K562 (cell line): ENCODE results near the gene CAMK2D. TPM values are rescaled to one million over a fixed set of nuclear protein-coding genes. Genes with fewer than 3 reads are reported as not detected.

Experiments used
- ATAC-seq: fragments of 200-7000 bp; cut with Tn5 transposase; 3 replicates; pipeline ENCODE4 v1.9.1; 2020; ENCODE audit warnings: moderate library complexity
- BruUV-seq: library from RNA; stranded (reverse); fragments of 400-500 nt; replicated peaks from 2 replicates; lab custom pipeline; 2021; lab: Mats Ljungman, UMichigan
- CTCF ChIA-PET: fragments of 300-600 bp; formaldehyde crosslinking; extraction: SDS; loops from one replicate; lab custom pipeline; 2021; ENCODE audit warnings: low intra/inter-chr PET ratio; lab: Yijun Ruan, JAX
- POLR2A ChIA-PET: fragments of 300-600, 350-650 bp; sonication (Branson Sonifier 250); formaldehyde crosslinking; extraction: SDS; loops from one replicate; lab custom pipeline; 2021; ENCODE audit warnings: antibody characterized with exemption, inconsistent platforms; lab: Yijun Ruan, JAX
- DNase-seq, 4 experiments: peaks; one replicate each; pipeline versions ENCODE4 v3.0.0 to v3.0.0-alpha.2; 2011 to 2018; ENCODE audit warnings: low spot score in 3 of 4, mixed read lengths in 3 of 4; ENCODE audit errors: extremely low read depth in 1 of 4
- FAIRE-seq: peaks from 2 replicates; lab custom pipeline; 2011; peaks lifted over from hg19 to GRCh38; lab: Jason Lieb, UNC
- H2AFZ ChIP-seq: 2 replicates; pipeline ENCODE4 v1.6.0; 2011; ENCODE audit warnings: low read depth, low read length, control low read depth, inconsistent platforms
- H3K27ac ChIP-seq: fragments of 200-600 bp; 3 replicates; pipeline ENCODE4 v1.8.0; 2011; ENCODE audit warnings: low read depth, mild to moderate bottlenecking, control low read depth, inconsistent platforms, low read length, moderate library complexity, mixed read lengths; ENCODE audit errors: extremely low read depth
- H3K27me3 ChIP-seq, 2 experiments: fragments of 300-600 bp in 1 of 2; 2 replicates in 1 of 2; 3 replicates in 1 of 2; pipeline versions ENCODE4 v1.6.0 to v1.8.0; 2011; ENCODE audit warnings: inconsistent platforms in 2 of 2, low read length in 2 of 2, mild to moderate bottlenecking in 1 of 2, mixed read lengths in 1 of 2, moderate library complexity in 1 of 2; ENCODE audit not compliant: control insufficient read depth in 2 of 2, insufficient read depth in 2 of 2
- H3K36me3 ChIP-seq: fragments of 300-600 bp; 3 replicates; pipeline ENCODE4 v1.8.0; 2011; ENCODE audit warnings: mild to moderate bottlenecking, low read length, inconsistent platforms; ENCODE audit not compliant: control insufficient read depth, insufficient read depth
- H3K4me1 ChIP-seq, 2 experiments: fragments of 200-600 bp in 1 of 2; replicated peaks in 1 of 2; 2 replicates in 1 of 2; 3 replicates in 1 of 2; pipeline versions ENCODE4 v1.5.1 to v1.8.0; 2011; ENCODE audit warnings: inconsistent platforms in 2 of 2, low read length in 2 of 2, mild to moderate bottlenecking in 1 of 2, mixed read lengths in 1 of 2, moderate library complexity in 1 of 2; ENCODE audit not compliant: control insufficient read depth in 2 of 2, insufficient read depth in 2 of 2
- H3K4me2 ChIP-seq: 2 replicates; pipeline ENCODE4 v1.6.1; 2011; ENCODE audit warnings: low read length, control low read depth, inconsistent platforms, mixed read lengths; ENCODE audit not compliant: insufficient read depth
- H3K4me3 ChIP-seq: fragments of 200-600 bp; sonication (generic), shearing (Covaris generic); 2 replicates; pipeline ENCODE4 v1.5.1; 2016; ENCODE audit warnings: control low read depth, inconsistent platforms
- H3K79me2 ChIP-seq: fragments of 200-600 bp; 3 replicates; pipeline ENCODE4 v1.8.0; 2011; ENCODE audit warnings: low read length, inconsistent platforms; ENCODE audit not compliant: control insufficient read depth, insufficient read depth
- H3K9ac ChIP-seq, 2 experiments: 2 replicates each; pipeline versions ENCODE4 v1.6.0 to v1.6.1; 2011; ENCODE audit warnings: low read depth in 2 of 2, low read length in 2 of 2, control low read depth in 1 of 2, inconsistent platforms in 1 of 2, mild to moderate bottlenecking in 1 of 2, mixed read lengths in 1 of 2; ENCODE audit not compliant: insufficient read depth in 1 of 2
- H3K9me1 ChIP-seq: one replicate; pipeline ENCODE4 v1.6.0; 2011; ENCODE audit warnings: inconsistent platforms, mild to moderate bottlenecking, low read length, moderate library complexity; ENCODE audit not compliant: control insufficient read depth, insufficient read depth
- H3K9me3 ChIP-seq: replicated peaks from 2 replicates; pipeline ENCODE4 v1.5.1; 2011; ENCODE audit warnings: low read depth, low read length, inconsistent platforms; ENCODE audit not compliant: control insufficient read depth, insufficient read depth
- H4K20me1 ChIP-seq: replicated peaks from 2 replicates; pipeline ENCODE4 v1.6.1; 2011; ENCODE audit warnings: low read length, inconsistent platforms, mixed read lengths; ENCODE audit not compliant: control insufficient read depth, insufficient read depth
- ATF7 ChIP-seq: fragments of 450-650 bp; IDR thresholded peaks from 2 replicates; pipeline ENCODE4 v1.7.1; 2014; ENCODE audit warnings: mild to moderate bottlenecking, moderate library complexity
- BRF2 ChIP-seq: IDR thresholded peaks from 3 replicates; pipeline ENCODE4 v1.6.1; 2011; ENCODE audit warnings: borderline replicate concordance, mild to moderate bottlenecking; ENCODE audit not compliant: insufficient read length, insufficient read depth
- ELF4 ChIP-seq: fragments of 450-650 bp; formaldehyde crosslinking; IDR thresholded peaks from 2 replicates; pipeline ENCODE4 v1.4.0; 2022; ENCODE audit warnings: missing genetic modification characterization
- GTF2F1 ChIP-seq: IDR thresholded peaks from 2 replicates; pipeline ENCODE4 v1.6.1; 2011; ENCODE audit warnings: low read depth, low read length, improper control_type of control experiment
- KAT7 ChIP-seq: sonication (generic); formaldehyde crosslinking; IDR thresholded peaks from 2 replicates; pipeline ENCODE4 v1.8.0; 2022; ENCODE audit warnings: missing genetic modification reagents, mild to moderate bottlenecking, borderline replicate concordance
- NBN ChIP-seq: fragments of 450-650 bp; IDR thresholded peaks from 2 replicates; pipeline ENCODE4 v1.6.1; 2016; ENCODE audit warnings: low read depth, mild to moderate bottlenecking
- RBM15 ChIP-seq: fragments of 200-400 bp; formaldehyde crosslinking; IDR thresholded peaks from 2 replicates; pipeline ENCODE4 v1.6.1; 2018; ENCODE audit warnings: mild to moderate bottlenecking, low read length, moderate library complexity; ENCODE audit not compliant: insufficient read depth
- TFAM ChIP-seq: fragments of 250-450 bp; sonication (Bioruptor Pico); conservative IDR thresholded peaks from 2 replicates; pipeline ENCODE4 v1.5.0; 2021; ENCODE audit warnings: mild to moderate bottlenecking, moderate library complexity
- TRIM28 ChIP-seq: fragments of 450-650 bp; IDR thresholded peaks from 2 replicates; pipeline ENCODE4 v1.6.1; 2017
- VEZF1 ChIP-seq: fragments of 200-800 bp; sonication (Bioruptor generic); IDR thresholded peaks from 2 replicates; pipeline ENCODE4 v1.6.1; 2017; ENCODE audit warnings: missing genetic modification characterization, missing compliant biosample characterization
- ZBED1 ChIP-seq: IDR thresholded peaks from 2 replicates; pipeline ENCODE4 v1.6.1; 2014
- WGBS: fragments of 100-300 bp; shearing (Covaris generic); methylation state at CpG from one replicate; pipeline ENCODE4 v1.1.6; 2016; ENCODE audit warnings: low coverage, mixed read lengths; ENCODE audit not compliant: insufficient coverage; ENCODE audit errors: missing lambda C conversion rate; 5-methylcytosine and 5-hydroxymethylcytosine counted together
- in situ Hi-C: fragments of 300-500 bp; cut with MboI; formaldehyde crosslinking; loops from 4 replicates; pipeline ENCODE4 v1.15.0; 2018; ENCODE audit warnings: inconsistent platforms, mixed read lengths
- intact Hi-C: fragments of 100-400 bp; cut with micrococcal nuclease; formaldehyde crosslinking; loops from 2 replicates; pipeline ENCODE4 v1.14.2; 2022
- polyA plus RNA-seq, 8 experiments: library from polyadenylated mRNA; depleted of rRNA in 4 of 8; stranded (reverse) in 5 of 8; unstranded in 3 of 8; fragments of >200 nt; fragmentation: Nextera tagmentation in 2 of 8; fragmentation: Illumina TruSeq in 1 of 8; extraction: Ambion mirVana in 2 of 8; extraction: Trizol in 1 of 8; gene quantifications; 2 replicates each; pipeline versions ENCODE4 v1.2.1 to v1.2.3, GENCODE V29; 2011 to 2014; ENCODE audit warnings: inconsistent platforms in 1 of 8, missing spikeins in 1 of 8
- total RNA-seq, 7 experiments: library from RNA; depleted of rRNA in 6 of 7; stranded (reverse); fragments of >200 nt in 6 of 7; fragmentation: Illumina TruSeq in 2 of 7; extraction: Trizol in 2 of 7; gene quantifications; 2 replicates each; pipeline versions ENCODE4 v1.2.1 to v1.2.3, GENCODE V29; 2011 to 2021; ENCODE audit warnings: low replicate concordance in 1 of 7
- TF ChIP-seq, protein P1 (sequence below): fragments of 450-650 bp; formaldehyde crosslinking; IDR thresholded peaks from 2 replicates; pipeline ENCODE4 v1.4.0; 2020; ENCODE audit warnings: mild to moderate bottlenecking, moderate library complexity
- TF ChIP-seq, protein P2 (sequence below): fragments of 200-800 bp; sonication (Bioruptor generic); IDR thresholded peaks from 2 replicates; pipeline ENCODE4 v1.6.1; 2017; ENCODE audit warnings: missing genetic modification characterization, missing compliant biosample characterization
- TF ChIP-seq, protein P3 (sequence below), 2 experiments: fragments of 450-650 bp; IDR thresholded peaks; 2 replicates each; pipeline ENCODE4 v1.6.1; 2016

Gene CAMK2D
- total and polyA plus RNA-seq, 9 of the 15 experiments (the other 6 are each of a cell fraction or from before 2014, with no cell fraction given): 0.01 to 0.33 (median 0.04) TPM; not detected in 2

DNA sequence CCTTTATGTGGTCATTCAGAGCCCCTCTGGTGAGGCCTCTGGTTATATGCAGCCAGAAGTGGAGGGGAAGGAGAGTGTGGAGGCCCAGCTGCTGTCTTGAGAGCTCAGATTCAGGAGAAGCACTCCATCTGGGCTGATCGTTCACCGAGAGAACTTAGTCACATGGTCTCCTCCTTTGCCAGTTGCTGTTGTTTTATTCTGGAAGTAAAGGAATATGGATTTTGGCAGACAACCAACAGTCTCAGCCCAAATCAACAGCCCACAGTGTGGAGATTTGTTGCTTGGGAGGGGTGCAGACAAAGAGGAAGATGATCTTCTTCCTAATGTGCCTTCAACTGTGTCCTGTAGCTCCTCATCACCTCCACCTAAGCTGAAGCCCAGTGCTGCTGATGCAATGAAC, 356.7 kb downstream of the CAMK2D start:
- ChIA-PET POLR2A (no interaction called here), CTCF (no interaction called here)
- H3K79me2 ChIP-seq: no peaks in the 10 kb centered on the region
- intact Hi-C loops: no loop called here
- WGBS: 0% methylated on average over 2 of the region's 2 CpGs
- H3K27ac ChIP-seq: no peak overlapping the region
- H3K4me1 ChIP-seq: no peaks in the 10 kb centered on the region
- no peak for ATAC-seq
- FAIRE-seq: no peak
- no peaks in the 10 kb centered on the region for H4K20me1 ChIP-seq
- no peak for DNase-seq
- H3K4me3 ChIP-seq: no peak overlapping the region
- in situ Hi-C loops: loop anchor here (25.0 kb wide), 1 partner anchor 982 kb away; no protein-coding TSS in a partner anchor
- no peaks in the 10 kb centered on the region for H3K36me3 ChIP-seq
- no peak for TF ChIP-seq ATF7
- no peak for TF ChIP-seq GTF2F1
- no peak for TF ChIP-seq TRIM28
- TF ChIP-seq, protein P1, sequence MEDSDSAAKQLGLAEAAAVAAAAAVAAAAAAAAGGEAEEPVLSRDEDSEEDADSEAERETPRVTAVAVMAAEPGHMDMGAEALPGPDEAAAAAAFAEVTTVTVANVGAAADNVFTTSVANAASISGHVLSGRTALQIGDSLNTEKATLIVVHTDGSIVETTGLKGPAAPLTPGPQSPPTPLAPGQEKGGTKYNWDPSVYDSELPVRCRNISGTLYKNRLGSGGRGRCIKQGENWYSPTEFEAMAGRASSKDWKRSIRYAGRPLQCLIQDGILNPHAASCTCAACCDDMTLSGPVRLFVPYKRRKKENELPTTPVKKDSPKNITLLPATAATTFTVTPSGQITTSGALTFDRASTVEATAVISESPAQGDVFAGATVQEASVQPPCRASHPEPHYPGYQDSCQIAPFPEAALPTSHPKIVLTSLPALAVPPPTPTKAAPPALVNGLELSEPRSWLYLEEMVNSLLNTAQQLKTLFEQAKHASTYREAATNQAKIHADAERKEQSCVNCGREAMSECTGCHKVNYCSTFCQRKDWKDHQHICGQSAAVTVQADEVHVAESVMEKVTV (CRISPR knock-in tag): no peak
- TF ChIP-seq NBN: no peak
- TF ChIP-seq, protein P2, sequence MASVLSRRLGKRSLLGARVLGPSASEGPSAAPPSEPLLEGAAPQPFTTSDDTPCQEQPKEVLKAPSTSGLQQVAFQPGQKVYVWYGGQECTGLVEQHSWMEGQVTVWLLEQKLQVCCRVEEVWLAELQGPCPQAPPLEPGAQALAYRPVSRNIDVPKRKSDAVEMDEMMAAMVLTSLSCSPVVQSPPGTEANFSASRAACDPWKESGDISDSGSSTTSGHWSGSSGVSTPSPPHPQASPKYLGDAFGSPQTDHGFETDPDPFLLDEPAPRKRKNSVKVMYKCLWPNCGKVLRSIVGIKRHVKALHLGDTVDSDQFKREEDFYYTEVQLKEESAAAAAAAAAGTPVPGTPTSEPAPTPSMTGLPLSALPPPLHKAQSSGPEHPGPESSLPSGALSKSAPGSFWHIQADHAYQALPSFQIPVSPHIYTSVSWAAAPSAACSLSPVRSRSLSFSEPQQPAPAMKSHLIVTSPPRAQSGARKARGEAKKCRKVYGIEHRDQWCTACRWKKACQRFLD (CRISPR knock-in tag): no peak
- TF ChIP-seq, protein P3, sequence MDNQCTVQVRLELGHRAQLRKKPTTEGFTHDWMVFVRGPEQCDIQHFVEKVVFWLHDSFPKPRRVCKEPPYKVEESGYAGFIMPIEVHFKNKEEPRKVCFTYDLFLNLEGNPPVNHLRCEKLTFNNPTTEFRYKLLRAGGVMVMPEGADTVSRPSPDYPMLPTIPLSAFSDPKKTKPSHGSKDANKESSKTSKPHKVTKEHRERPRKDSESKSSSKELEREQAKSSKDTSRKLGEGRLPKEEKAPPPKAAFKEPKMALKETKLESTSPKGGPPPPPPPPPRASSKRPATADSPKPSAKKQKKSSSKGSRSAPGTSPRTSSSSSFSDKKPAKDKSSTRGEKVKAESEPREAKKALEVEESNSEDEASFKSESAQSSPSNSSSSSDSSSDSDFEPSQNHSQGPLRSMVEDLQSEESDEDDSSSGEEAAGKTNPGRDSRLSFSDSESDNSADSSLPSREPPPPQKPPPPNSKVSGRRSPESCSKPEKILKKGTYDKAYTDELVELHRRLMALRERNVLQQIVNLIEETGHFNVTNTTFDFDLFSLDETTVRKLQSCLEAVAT (IDR thresholded peaks at IDR 0.05): no peak
- TF ChIP-seq ZBED1: no peak
- TF ChIP-seq TFAM (CRISPR knock-in tag): no peak
- TF ChIP-seq ELF4 (CRISPR knock-in tag): no peak
- no peak for TF ChIP-seq RBM15
- no peak for TF ChIP-seq BRF2
- TF ChIP-seq VEZF1: no peak
- TF ChIP-seq KAT7: no peak
- H3K9ac ChIP-seq: no peak overlapping the region
- H3K9me1 ChIP-seq: no peaks in the 10 kb centered on the region
- no peaks in the 10 kb centered on the region for H3K27me3 ChIP-seq
- H3K9me3 ChIP-seq: no peaks in the 10 kb centered on the region
- H2AFZ ChIP-seq: no peak overlapping the region
- H3K4me2 ChIP-seq: no peak overlapping the region
- BruUV-seq: no TSS peak
